ENCODE data around the gene RAPSN.

GRCh38 chr11:47477753-47478152 is 28.8 kb upstream of the RAPSN start:
- TF ChIP-seq GATA3 (IDR thresholded peaks at IDR 0.05; ENCODE audit: low read depth, low read length) (no peak), GATA2 (IDR thresholded peaks at IDR 0.05; ENCODE audit: low read depth, low read length) (no peak)
